A549 treated with AZD2906 at 1 μM for 4 hours (cell line): ENCODE measurements around the gene MLH1. TPM values are rescaled to one million over a fixed set of nuclear protein-coding genes. Genes with fewer than 3 reads are reported as not detected.

Experiments
- total RNA-seq: library from RNA; stranded (reverse); fragments of 200-300 nt; extraction: Qiagen RNA extraction; gene quantifications from 5 replicates; pipeline ENCODE4 v1.2.3, GENCODE V29; 2022

MLH1 gene
- total RNA-seq, result 29.8 to 37.2 TPM (median 31.6 TPM) in 5 replicates

GRCh38 chr3:36993326-36994283 is at the start of gene MLH1:
Gene MLH1 (plus strand): TSS chr3:36993518. CDS start chr3:36993548, 30 bp downstream.

DNA sequence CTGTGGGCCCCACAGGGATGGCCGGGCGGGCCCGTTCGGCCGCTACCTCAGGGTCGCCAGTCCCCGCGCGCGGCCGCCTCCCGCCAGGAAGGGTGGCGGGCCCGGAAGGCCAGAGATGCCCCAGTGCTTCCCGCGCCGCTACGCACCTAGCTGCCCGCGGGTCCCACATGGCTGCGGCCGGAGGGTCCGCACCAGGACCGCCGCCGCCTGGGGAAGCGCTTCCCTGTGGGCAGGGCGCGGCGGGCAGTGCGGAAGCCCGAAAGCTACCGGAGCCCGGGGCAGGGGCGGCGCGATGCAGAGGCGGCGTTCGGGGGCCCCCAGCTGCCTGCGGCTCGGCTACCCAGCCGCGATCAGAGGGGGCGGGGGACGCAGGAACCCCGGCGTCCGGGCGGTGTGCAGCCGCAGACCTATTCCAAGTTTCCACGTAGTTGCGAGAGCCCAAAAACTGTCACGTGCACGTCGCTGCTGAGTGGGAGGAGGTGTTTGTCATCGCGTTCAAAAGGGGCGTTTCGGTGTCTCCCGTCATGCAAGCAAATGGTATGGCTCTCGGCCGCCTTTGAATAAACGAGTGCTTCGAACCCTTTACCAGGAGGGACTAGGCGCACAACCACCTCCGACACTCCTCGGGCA is 48.6 kb upstream of the MLH1 start, which contains the start of gene TRANK1:
TSS of gene TRANK1 (minus strand) at position 414 of the 630 bp plus-strand sequence. CDS start at position 169, 245 bp downstream.

GRCh38 chr3:36992806-36993325 is 452 bp upstream of the MLH1 start, which contains the start of gene EPM2AIP1:
Gene EPM2AIP1 (minus strand): TSS chr3:36993131. CDS start chr3:36993077, 54 bp downstream.

Other genes starting within 250 kb of the MLH1 start
- 0.01 TPM in 1 of 5 replicates, not detected in the others for gene DCLK3, start 229.0 kb upstream of the MLH1 start, total RNA-seq
- gene TRANK1, start 48.5 kb upstream of the MLH1 start, total RNA-seq, result 1.1 to 2.1 TPM (median 1.3 TPM) in 5 replicates
- 4.4 to 6.5 TPM (median 6.0 TPM) in 5 replicates for gene EPM2AIP1, start 387 bp upstream of the MLH1 start, total RNA-seq
- 54.3 to 64.8 TPM (median 57.1 TPM) in 5 replicates for gene LRRFIP2, start 181.1 kb downstream of the MLH1 start, total RNA-seq
- gene GOLGA4, start 249.8 kb downstream of the MLH1 start, total RNA-seq, result 22.6 to 32.7 TPM (median 29.4 TPM) in 5 replicates